ENCODE measurements around the gene KCNK4. TPM values are rescaled to one million over a fixed set of nuclear protein-coding genes. Genes with fewer than 3 reads are reported as not detected.

KCNK4 gene
- total RNA-seq, 1 donor from 2014 or later: 0.44 TPM

- H3K36me3 Mint-ChIP-seq (ENCODE audit: low read depth): peaks cover 28% of the 10 kb centered on the region
- intact Hi-C loops (cut with micrococcal nuclease): no loop called here
- ChIA-PET POLR2A (interaction anchor here (0.6 to 5.3 kb wide), 2 partner anchors 21 to 512 kb away, joined by 4 to 94 read pairs; partner anchors contain the start of genes PRDX5 and TRMT112), CTCF (interaction anchor here (9.2 kb wide), 1 partner anchor 22 kb away, joined by 69 read pairs; the partner anchor contains the start of genes PRDX5 and TRMT112)
- no peaks in the 10 kb centered on the region for H3K9me3 Mint-ChIP-seq
- H3K27me3 Mint-ChIP-seq: no peaks in the 10 kb centered on the region
- H3K27ac Mint-ChIP-seq: peak overlapping the region; percentile 94
- TF ChIP-seq CTCF (IDR thresholded peaks at IDR 0.05): no peak
- H3K4me3 Mint-ChIP-seq: peak overlapping the region; percentile 90
- peaks cover 71% of the 10 kb centered on the region for H3K4me1 Mint-ChIP-seq
- ATAC-seq (ENCODE audit: low read depth) (no peak), DNase-seq (no peak)
These were observed 47.6 kb downstream of the KCNK4 start for GRCh38 chr11:64338716-64339115.

GRCh38 chr11:64339286-64339685 lies 48.2 kb downstream of the KCNK4 start:
- intact Hi-C loops (cut with micrococcal nuclease): no loop called here
- Mint-ChIP-seq H3K27ac (peak overlapping the region; percentile 94), H3K4me1 (peaks cover 70% of the 10 kb centered on the region), H3K9me3 (no peaks in the 10 kb centered on the region), H3K27me3 (no peaks in the 10 kb centered on the region), H3K4me3 (peak overlapping the region; percentile 90), H3K36me3 (ENCODE audit: low read depth) (peaks cover 29% of the 10 kb centered on the region)
- no peak for DNase-seq
- ChIA-PET CTCF (interaction anchor here (9.2 kb wide), 1 partner anchor 22 kb away, joined by 69 read pairs; the partner anchor contains the start of genes PRDX5 and TRMT112), POLR2A (interaction anchor here (1.4 to 5.3 kb wide), 7 partner anchors 8 to 153 kb away, joined by 4 to 94 read pairs (median 15); partner anchors contain the start of genes BAD, ESRRA, FKBP2 and PRDX5)
- TF ChIP-seq CTCF (IDR thresholded peaks at IDR 0.05): no peak
- ATAC-seq (ENCODE audit: low read depth): no peak

DNA sequence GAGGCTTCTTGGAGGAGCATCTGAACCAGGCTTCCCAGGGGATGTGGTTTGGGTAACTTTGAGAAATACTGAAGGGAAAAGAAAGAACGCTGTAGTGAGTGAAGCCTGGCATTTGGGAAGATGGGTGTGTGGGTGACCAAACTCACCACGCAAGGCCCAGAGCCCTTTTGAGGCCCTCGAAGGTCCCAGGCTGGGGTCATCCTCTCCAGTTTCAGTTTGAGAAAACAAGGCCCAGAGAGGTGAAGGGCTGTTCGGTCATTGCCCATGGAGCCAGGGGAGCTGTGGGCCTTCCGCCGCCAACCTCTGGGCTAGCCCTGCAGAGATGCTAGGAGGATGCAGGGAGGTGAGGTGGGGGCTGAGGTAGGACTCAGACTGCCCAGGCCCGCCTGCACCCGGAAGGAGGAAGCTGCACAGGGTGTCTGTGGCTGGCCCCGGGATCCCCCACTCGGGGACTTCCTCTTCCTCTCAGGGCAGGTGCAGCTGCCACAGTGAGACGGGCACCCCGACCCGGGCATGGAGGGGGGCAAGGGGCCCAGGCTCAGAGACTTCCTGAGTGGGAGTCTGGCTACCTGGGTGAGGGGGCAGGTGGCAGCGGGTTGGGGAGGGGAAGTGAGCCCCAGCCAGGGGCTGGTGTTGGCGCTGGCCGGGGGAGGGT lies 48.8 kb downstream of the KCNK4 start, which contains the start of gene CCDC88B:
Gene CCDC88B (plus strand): TSS at position 451 of the 655 bp plus-strand sequence. CDS start 63 bp downstream, at position 514.
- Mint-ChIP-seq H3K36me3 (ENCODE audit: low read depth) (peaks cover 33% of the 10 kb centered on the region), H3K9me3 (no peaks in the 10 kb centered on the region), H3K27me3 (no peaks in the 10 kb centered on the region), H3K4me1 (peaks cover 65% of the 10 kb centered on the region), H3K27ac (peak within 1 kb of the TSS; percentile 94), H3K4me3 (peak within 1 kb of the TSS; percentile 90)
- DNase-seq (peak; percentile 82), ATAC-seq (ENCODE audit: low read depth) (peak; percentile 66)
- CTCF ChIA-PET: interaction anchor here (0.8 to 9.2 kb wide), 4 partner anchors 9 to 36 kb away, joined by 3 to 69 read pairs (median 4); partner anchors contain the start of genes PRDX5 and TRMT112
- intact Hi-C loops (cut with micrococcal nuclease): loop anchor here (1.0 to 2.0 kb wide), 6 partner anchors 15 to 99 kb away; partner anchors contain the start of genes BAD, ESRRA, FKBP2 and GPR137
- POLR2A ChIA-PET: interaction anchor here (0.6 to 5.3 kb wide), 16 partner anchors 8 to 512 kb away, joined by 3 to 94 read pairs (median 4); partner anchors contain the start of genes BAD, ESRRA, FERMT3 and FKBP2
- TF ChIP-seq CTCF (IDR thresholded peaks at IDR 0.05): no peak

DNA sequence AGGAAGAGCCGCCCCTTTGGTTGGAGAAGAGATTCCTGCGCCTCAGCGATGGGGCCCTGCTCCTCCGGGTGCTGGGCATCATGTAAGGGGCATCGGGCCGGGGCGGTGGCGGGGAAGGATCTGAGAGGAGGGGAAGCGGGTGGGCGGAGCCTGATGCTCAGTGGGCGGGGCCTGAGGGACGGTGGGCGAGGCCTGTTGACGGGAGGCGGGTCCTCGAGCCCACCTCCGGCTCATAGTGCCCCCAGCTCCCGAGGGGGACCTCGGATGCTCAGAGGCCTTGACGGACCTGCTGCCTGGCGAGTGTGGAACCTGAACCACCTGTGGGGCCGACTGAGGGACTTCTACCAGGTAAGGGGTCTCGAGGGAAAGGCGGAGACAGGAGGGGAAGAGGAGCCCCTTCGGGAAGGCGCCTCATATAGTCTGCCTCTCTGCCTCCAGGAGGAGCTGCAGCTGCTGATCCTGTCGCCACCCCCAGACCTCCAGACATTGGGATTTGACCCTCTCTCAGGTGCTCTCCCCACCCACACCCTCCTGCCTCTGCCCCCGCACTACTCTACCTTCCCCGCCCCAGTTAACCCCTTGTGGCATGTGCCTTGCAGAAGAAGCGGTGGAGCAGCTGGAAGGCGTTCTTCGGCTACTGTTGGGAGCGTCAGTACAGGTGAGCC lies 49.7 kb downstream of the KCNK4 start:
- no peaks in the 10 kb centered on the region for H3K9me3 Mint-ChIP-seq
- H3K4me3 Mint-ChIP-seq: peak overlapping the region; percentile 90
- ChIA-PET CTCF (interaction anchor here (0.8 to 9.2 kb wide), 7 partner anchors 9 to 37 kb away, joined by 3 to 69 read pairs (median 4); partner anchors contain the start of genes PRDX5 and TRMT112), POLR2A (interaction anchor here (0.6 to 5.3 kb wide), 14 partner anchors 9 to 511 kb away, joined by 3 to 94 read pairs (median 7); partner anchors contain the start of genes BAD, ESRRA, FERMT3 and FKBP2)
- H3K36me3 Mint-ChIP-seq (ENCODE audit: low read depth): peaks cover 41% of the 10 kb centered on the region
- TF ChIP-seq CTCF (IDR thresholded peaks at IDR 0.05): no peak
- DNase-seq (peak; percentile 85), ATAC-seq (ENCODE audit: low read depth) (peak; percentile 68)
- peaks cover 62% of the 10 kb centered on the region for H3K4me1 Mint-ChIP-seq
- intact Hi-C loops (cut with micrococcal nuclease): loop anchor here (1.0 to 2.0 kb wide), 6 partner anchors 14 to 100 kb away; partner anchors contain the start of genes BAD, ESRRA, FKBP2 and GPR137
- no peaks in the 10 kb centered on the region for H3K27me3 Mint-ChIP-seq
- H3K27ac Mint-ChIP-seq: peak overlapping the region; percentile 94
